Gastroesophageal sphincter (tissue), 3 donors: ENCODE measurements around the gene BICRA.
A peak's percentile ranks its signal among the peaks of the same experiment; 100 is the strongest.

Experiments
- CTCF ChIP-seq, 4 experiments: fragments of 200-600 bp in 2 of 4; fragments of 450-650 bp in 2 of 4; sonication (generic) in 1 of 4; IDR thresholded peaks; one replicate each; pipeline ENCODE4 v1.5.1; 2017 to 2019; ENCODE audit warnings: antibody characterized with exemption in 4 of 4, mild to moderate bottlenecking in 2 of 4, moderate library complexity in 2 of 4
- EP300 ChIP-seq: sonication (generic); formaldehyde crosslinking; IDR thresholded peaks from one replicate; pipeline ENCODE4 v1.6.1; 2017; ENCODE audit warnings: antibody characterized with exemption, mild to moderate bottlenecking
- POLR2A ChIP-seq, 2 donors: fragments of 450-650 bp; IDR thresholded peaks; one replicate each; pipeline ENCODE4 v1.6.1; 2017; ENCODE audit warnings: antibody characterized with exemption in 2 of 2, mild to moderate bottlenecking in 2 of 2, moderate library complexity in 1 of 2
- POLR2AphosphoS5 ChIP-seq: sonication (generic); formaldehyde crosslinking; IDR thresholded peaks from one replicate; pipeline ENCODE4 v1.6.1; 2017; ENCODE audit warnings: antibody characterized with exemption

GRCh38 chr19:47613165-47614020 is 4.5 kb downstream of the BICRA start:
- no peak for TF ChIP-seq POLR2A (IDR thresholded peaks at IDR 0.05)
- TF ChIP-seq CTCF (IDR thresholded peaks at IDR 0.05) = peak in 1 of 4 experiments; percentile 22
- TF ChIP-seq POLR2AphosphoS5 = no peak
- TF ChIP-seq EP300 = no peak
